ENCODE results near the gene MTCH2.
"Not testable (repeated sequence)": the region's sequence is repeated elsewhere in the genome, so short reads cannot be mapped to it uniquely, and the experiment has no call there.

MTCH2 gene

GRCh38 chr11:47642099-47642855 lies at the start of gene MTCH2:
Gene MTCH2 (minus strand): TSS chr11:47642559. CDS start chr11:47642465, 94 bp downstream.
- CTCF ChIA-PET: no interaction called here
- DNase-seq (ENCODE audit: extremely low spot score): peak; percentile 98
- POLR2A ChIA-PET: no interaction called here
- TF ChIP-seq CTCF (IDR thresholded peaks at IDR 0.05; ENCODE audit: control extremely low read depth, extremely low read depth, low read depth, missing control alignments): peak; percentile 26

- DNase-seq (ENCODE audit: extremely low spot score): no peak
- ChIA-PET CTCF (no interaction called here), POLR2A (no interaction called here)
- no peak for TF ChIP-seq CTCF (IDR thresholded peaks at IDR 0.05; ENCODE audit: control extremely low read depth, extremely low read depth, low read depth, missing control alignments)
Measured at GRCh38 chr11:47691979-47692378, 49.6 kb upstream of the MTCH2 start.

- no peak for DNase-seq (ENCODE audit: extremely low spot score)
- TF ChIP-seq CTCF (IDR thresholded peaks at IDR 0.05; ENCODE audit: control extremely low read depth, extremely low read depth, low read depth, missing control alignments): no peak
- POLR2A ChIA-PET: no interaction called here
- CTCF ChIA-PET: interaction anchor here (1.2 kb wide), 1 partner anchor 14 kb away, joined by 3 read pairs; no protein-coding TSS in a partner anchor
Measured at GRCh38 chr11:47689480-47689879, 47.1 kb upstream of the MTCH2 start.

- ChIA-PET POLR2A (no interaction called here), CTCF (interaction anchor here (1.2 kb wide), 1 partner anchor 14 kb away, joined by 3 read pairs; no protein-coding TSS in a partner anchor)
- no peak for DNase-seq (ENCODE audit: extremely low spot score)
- no peak for TF ChIP-seq CTCF (IDR thresholded peaks at IDR 0.05; ENCODE audit: control extremely low read depth, extremely low read depth, low read depth, missing control alignments)
Measured at GRCh38 chr11:47688991-47689390, 46.6 kb upstream of the MTCH2 start.

GRCh38 chr11:47688111-47688510 lies 45.8 kb upstream of the MTCH2 start:
- TF ChIP-seq CTCF (IDR thresholded peaks at IDR 0.05; ENCODE audit: control extremely low read depth, extremely low read depth, low read depth, missing control alignments): no peak
- DNase-seq (ENCODE audit: extremely low spot score): no peak
- ChIA-PET POLR2A (no interaction called here), CTCF (no interaction called here)

- POLR2A ChIA-PET: interaction anchor here (0.7 kb wide), 1 partner anchor 344 kb away, joined by 11 read pairs; no protein-coding TSS in a partner anchor
- DNase-seq (ENCODE audit: extremely low spot score); CTCF ChIA-PET: not testable (repeated sequence)
Measured at GRCh38 chr11:47686704-47687103, 44.3 kb upstream of the MTCH2 start.

- no peak for TF ChIP-seq CTCF (IDR thresholded peaks at IDR 0.05; ENCODE audit: control extremely low read depth, extremely low read depth, low read depth, missing control alignments)
- no peak for DNase-seq (ENCODE audit: extremely low spot score)
- CTCF ChIA-PET: no interaction called here
- POLR2A ChIA-PET: interaction anchor here (0.7 kb wide), 1 partner anchor 343 kb away, joined by 11 read pairs; no protein-coding TSS in a partner anchor
Measured at GRCh38 chr11:47686151-47686550, 43.8 kb upstream of the MTCH2 start.
